Nephron progenitor cell (in vitro differentiated cells): ENCODE results near the gene LIMK1.

Experiments used
- DNase-seq: peaks from one replicate; pipeline ENCODE4 v3.0.0; 2021
- H3K27ac Mint-ChIP-seq: 2 replicates; pipeline ENCODE4 v1.8.0; 2021; ENCODE audit warnings: mild to moderate bottlenecking, moderate library complexity, mixed read lengths
- H3K27me3 Mint-ChIP-seq: 2 replicates; pipeline ENCODE4 v1.8.0; 2021; ENCODE audit warnings: mild to moderate bottlenecking, low read depth, mixed read lengths; ENCODE audit not compliant: poor library complexity
- H3K36me3 Mint-ChIP-seq: 2 replicates; pipeline ENCODE4 v1.8.0; 2021; ENCODE audit warnings: low read depth, mixed read lengths
- H3K4me1 Mint-ChIP-seq: 2 replicates; pipeline ENCODE4 v1.8.0; 2021; ENCODE audit warnings: mixed read lengths
- H3K4me3 Mint-ChIP-seq: 2 replicates; pipeline ENCODE4 v1.8.0; 2021; ENCODE audit warnings: mild to moderate bottlenecking, moderate library complexity, mixed read lengths
- H3K9me3 Mint-ChIP-seq: 2 replicates; pipeline ENCODE4 v1.8.0; 2021; ENCODE audit warnings: mild to moderate bottlenecking, moderate library complexity, mixed read lengths
- CTCF ChIP-seq: fragments of 200-600 bp; sonication (generic); IDR thresholded peaks from 2 replicates; pipeline ENCODE4 v1.5.0; 2021; ENCODE audit warnings: antibody characterized with exemption

LIMK1 gene

GRCh38 chr7:74143383-74143782, 59.8 kb downstream of the LIMK1 start:
- Mint-ChIP-seq H3K9me3 (peaks cover 16% of the 10 kb centered on the region), H3K4me3 (no peak overlapping the region), H3K36me3 (no peaks in the 10 kb centered on the region), H3K27ac (no peak overlapping the region), H3K27me3 (peaks cover 19% of the 10 kb centered on the region), H3K4me1 (peaks cover 12% of the 10 kb centered on the region)
- DNase-seq: no peak
- no peak for TF ChIP-seq CTCF

- Mint-ChIP-seq H3K4me3 (no peak overlapping the region), H3K27me3 (peaks cover 9% of the 10 kb centered on the region)
Measured at GRCh38 chr7:74148491-74148890, 64.9 kb downstream of the LIMK1 start.

GRCh38 chr7:74149071-74149470, 65.5 kb downstream of the LIMK1 start:
- Mint-ChIP-seq H3K27ac (no peak overlapping the region), H3K27me3 (peaks cover 11% of the 10 kb centered on the region), H3K4me3 (no peak overlapping the region), H3K4me1 (peaks cover 21% of the 10 kb centered on the region), H3K9me3 (peaks cover 24% of the 10 kb centered on the region), H3K36me3 (no peaks in the 10 kb centered on the region)
- no peak for TF ChIP-seq CTCF
- no peak for DNase-seq

More at GRCh38 chr7:74148491-74148890, 64.9 kb downstream of the LIMK1 start:
- peaks cover 21% of the 10 kb centered on the region for H3K4me1 Mint-ChIP-seq
- TF ChIP-seq CTCF: no peak
- H3K9me3 Mint-ChIP-seq: peaks cover 26% of the 10 kb centered on the region
- no peak for DNase-seq
- no peaks in the 10 kb centered on the region for H3K36me3 Mint-ChIP-seq
- peak overlapping the region; percentile 72 for H3K27ac Mint-ChIP-seq

- DNase-seq: no peak
- H3K4me1 Mint-ChIP-seq: peaks cover 21% of the 10 kb centered on the region
Measured at GRCh38 chr7:74149603-74150002, 66.0 kb downstream of the LIMK1 start.

GRCh38 chr7:74153736-74154135, 70.1 kb downstream of the LIMK1 start:
- no peak for TF ChIP-seq CTCF
- Mint-ChIP-seq H3K4me1 (peaks cover 17% of the 10 kb centered on the region), H3K27ac (peak overlapping the region; percentile 51), H3K4me3 (no peak overlapping the region), H3K9me3 (peaks cover 7% of the 10 kb centered on the region), H3K36me3 (no peaks in the 10 kb centered on the region), H3K27me3 (peaks cover 9% of the 10 kb centered on the region)
- no peak for DNase-seq

More at GRCh38 chr7:74149603-74150002, 66.0 kb downstream of the LIMK1 start:
- Mint-ChIP-seq H3K27me3 (peaks cover 11% of the 10 kb centered on the region), H3K27ac (no peak overlapping the region), H3K36me3 (no peaks in the 10 kb centered on the region), H3K9me3 (peaks cover 22% of the 10 kb centered on the region), H3K4me3 (no peak overlapping the region)
- TF ChIP-seq CTCF: no peak

GRCh38 chr7:74155810-74156395, 72.3 kb downstream of the LIMK1 start:
- TF ChIP-seq CTCF: no peak
- Mint-ChIP-seq H3K4me3 (no peak overlapping the region), H3K9me3 (no peaks in the 10 kb centered on the region), H3K36me3 (no peaks in the 10 kb centered on the region), H3K27me3 (peaks cover 9% of the 10 kb centered on the region), H3K27ac (no peak overlapping the region), H3K4me1 (peaks cover 9% of the 10 kb centered on the region)
- DNase-seq: no peak
